PC-3 (cell line): ENCODE measurements around the gene KLHDC1.

Experiments used
- CTCF ChIP-seq: fragments of 300-600 bp; sonication (generic); conservative IDR thresholded peaks from 2 replicates; pipeline ENCODE4 v1.5.1; 2017; ENCODE audit warnings: antibody characterized with exemption, low read depth, mild to moderate bottlenecking, low read length
- EZH2 ChIP-seq: fragments of 300-600 bp; sonication (generic); IDR thresholded peaks from one replicate; pipeline ENCODE4 v1.6.1; 2017; ENCODE audit warnings: antibody characterized with exemption, mild to moderate bottlenecking, low read length; ENCODE audit not compliant: unreplicated experiment
- EZH2phosphoT487 ChIP-seq: fragments of 300-600 bp; sonication (generic); IDR thresholded peaks from 2 replicates; pipeline ENCODE4 v1.6.1; 2018; ENCODE audit warnings: mild to moderate bottlenecking, antibody characterized with exemption, low read length, borderline replicate concordance

GRCh38 chr14:49786315-49786714 is 93.4 kb downstream of the KLHDC1 start:
- TF ChIP-seq CTCF, result no peak
- TF ChIP-seq EZH2phosphoT487, result no peak
- TF ChIP-seq EZH2, result no peak
